Loucy (cell line): ENCODE results near the gene GTF2E1.

ENCODE experiments used
- EZH2phosphoT487 ChIP-seq: fragments of 200-600 bp; IDR thresholded peaks from 2 replicates; pipeline ENCODE4 v1.6.1; 2018; ENCODE audit warnings: antibody characterized with exemption, mild to moderate bottlenecking, moderate library complexity, borderline replicate concordance
- TF ChIP-seq, protein P1 (sequence below): fragments of 200-600 bp; sonication (generic); conservative IDR thresholded peaks from 2 replicates; pipeline ENCODE4 v1.5.1; 2014; ENCODE audit warnings: mild to moderate bottlenecking, antibody characterized with exemption, low read length

DNA sequence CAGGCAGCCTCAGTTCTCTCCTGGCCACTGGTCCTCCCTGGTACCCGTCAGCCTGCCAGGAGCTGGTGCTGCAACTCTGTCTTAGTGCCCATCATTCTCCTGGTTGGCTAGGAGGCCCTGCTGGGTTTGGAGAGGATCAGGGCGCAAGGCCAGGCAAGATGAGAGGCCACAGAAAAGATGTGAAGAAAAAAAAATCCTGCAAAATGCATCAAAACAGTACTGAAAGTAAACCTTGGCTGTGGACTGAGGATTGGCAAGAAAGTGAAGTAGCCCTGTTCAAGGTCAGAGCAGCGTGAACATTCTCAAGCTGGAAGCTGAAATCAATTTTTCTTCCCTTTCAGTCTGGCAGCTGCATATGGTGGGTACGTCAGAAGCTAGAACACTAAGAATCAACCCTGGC, 74.2 kb downstream of the GTF2E1 start:
- TF ChIP-seq, protein P1, sequence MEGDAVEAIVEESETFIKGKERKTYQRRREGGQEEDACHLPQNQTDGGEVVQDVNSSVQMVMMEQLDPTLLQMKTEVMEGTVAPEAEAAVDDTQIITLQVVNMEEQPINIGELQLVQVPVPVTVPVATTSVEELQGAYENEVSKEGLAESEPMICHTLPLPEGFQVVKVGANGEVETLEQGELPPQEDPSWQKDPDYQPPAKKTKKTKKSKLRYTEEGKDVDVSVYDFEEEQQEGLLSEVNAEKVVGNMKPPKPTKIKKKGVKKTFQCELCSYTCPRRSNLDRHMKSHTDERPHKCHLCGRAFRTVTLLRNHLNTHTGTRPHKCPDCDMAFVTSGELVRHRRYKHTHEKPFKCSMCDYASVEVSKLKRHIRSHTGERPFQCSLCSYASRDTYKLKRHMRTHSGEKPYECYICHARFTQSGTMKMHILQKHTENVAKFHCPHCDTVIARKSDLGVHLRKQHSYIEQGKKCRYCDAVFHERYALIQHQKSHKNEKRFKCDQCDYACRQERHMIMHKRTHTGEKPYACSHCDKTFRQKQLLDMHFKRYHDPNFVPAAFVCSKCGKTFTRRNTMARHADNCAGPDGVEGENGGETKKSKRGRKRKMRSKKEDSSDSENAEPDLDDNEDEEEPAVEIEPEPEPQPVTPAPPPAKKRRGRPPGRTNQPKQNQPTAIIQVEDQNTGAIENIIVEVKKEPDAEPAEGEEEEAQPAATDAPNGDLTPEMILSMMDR, result no peak
- TF ChIP-seq EZH2phosphoT487, result no peak
